ENCODE data around the gene SLC29A3.

SLC29A3 gene

DNA sequence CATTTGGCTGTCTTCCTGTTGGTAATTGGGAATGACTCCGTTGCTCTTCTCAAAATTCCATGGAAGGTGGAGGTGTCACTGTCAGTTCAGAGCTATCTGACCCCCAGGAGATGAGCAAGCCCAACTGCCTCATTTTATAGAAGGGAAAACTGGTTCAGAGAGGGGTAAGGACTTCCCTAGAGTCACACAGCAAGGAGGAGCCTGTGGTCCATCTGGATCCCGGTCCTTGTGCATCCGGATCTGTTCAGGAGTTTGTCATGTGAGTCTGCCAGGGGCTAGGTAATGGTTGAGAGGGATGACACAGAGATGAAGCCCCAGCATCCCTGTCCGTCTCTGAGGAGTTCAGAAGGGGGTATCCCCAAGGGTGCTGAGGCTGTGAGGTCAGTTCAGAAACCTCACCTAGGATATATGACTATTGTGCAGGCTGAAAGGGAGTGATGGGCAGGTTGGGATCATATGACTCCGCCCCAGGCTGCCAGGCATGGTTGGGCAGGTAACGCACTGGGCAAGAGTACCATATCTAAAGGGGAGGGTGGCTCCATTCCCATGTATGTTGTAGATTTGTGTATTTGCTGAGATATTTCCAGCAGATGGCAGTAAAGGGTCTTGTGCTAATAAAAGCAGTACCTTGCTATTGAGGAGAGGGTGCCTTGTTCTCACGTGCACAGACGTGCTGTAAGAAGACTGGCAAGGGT lies 16.0 kb upstream of the SLC29A3 start:
- peak; percentile 51 for TF ChIP-seq CTCF (IDR thresholded peaks at IDR 0.05; ENCODE audit: low read depth, low read length)
- peak; percentile 16 for DNase-seq (ENCODE audit: extremely low read depth, low read depth)

DNA sequence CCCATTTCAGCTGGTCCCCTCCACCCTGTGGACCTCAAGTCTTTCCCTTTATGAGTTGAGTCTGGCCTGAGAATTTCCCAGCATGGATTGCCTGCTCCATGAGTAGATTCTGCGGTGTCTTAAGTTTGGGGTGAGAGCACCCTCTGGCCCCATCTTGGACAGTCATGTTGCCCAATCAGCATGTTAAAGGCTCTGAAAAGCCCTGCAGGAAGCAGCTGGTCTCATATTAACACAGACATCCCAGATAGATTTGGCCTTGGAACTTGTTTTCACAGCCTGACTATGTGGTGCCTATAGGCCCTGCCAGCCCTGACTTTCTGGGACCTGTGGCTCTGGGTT lies 15.5 kb upstream of the SLC29A3 start:
- no peak for DNase-seq (ENCODE audit: extremely low read depth, low read depth)
- TF ChIP-seq CTCF (IDR thresholded peaks at IDR 0.05; ENCODE audit: low read depth, low read length), result no peak

- no peak for TF ChIP-seq CTCF (IDR thresholded peaks at IDR 0.05; ENCODE audit: low read depth, low read length)
- no peak for DNase-seq (ENCODE audit: extremely low read depth, low read depth)
Measured at GRCh38 chr10:71304914-71305313, 14.1 kb upstream of the SLC29A3 start.

DNA sequence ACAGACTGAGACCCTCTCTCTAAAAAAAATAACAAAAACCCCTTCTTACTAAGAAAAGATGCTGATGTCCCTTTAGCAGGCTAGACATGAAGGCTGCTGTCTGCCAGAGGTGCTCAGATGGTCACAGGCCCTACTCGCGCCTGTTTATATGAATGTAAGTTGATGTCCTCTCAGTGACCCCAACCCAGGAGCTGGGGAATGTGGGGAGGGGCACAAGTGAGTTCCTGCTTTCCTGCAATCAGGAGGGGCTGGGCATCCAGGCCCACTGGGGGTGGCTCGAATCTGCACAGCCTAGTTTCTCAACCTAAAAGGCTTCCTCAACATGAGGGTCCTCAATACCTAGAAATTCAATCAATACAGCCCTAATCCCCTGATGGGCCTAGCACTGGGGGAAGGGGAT lies 12.1 kb upstream of the SLC29A3 start:
- no peak for DNase-seq (ENCODE audit: extremely low read depth, low read depth)
- TF ChIP-seq CTCF (IDR thresholded peaks at IDR 0.05; ENCODE audit: low read depth, low read length), result no peak

- no peak for DNase-seq (ENCODE audit: extremely low read depth, low read depth)
- TF ChIP-seq CTCF (IDR thresholded peaks at IDR 0.05; ENCODE audit: low read depth, low read length), result no peak
Measured at GRCh38 chr10:71307469-71308085, 11.5 kb upstream of the SLC29A3 start.

DNA sequence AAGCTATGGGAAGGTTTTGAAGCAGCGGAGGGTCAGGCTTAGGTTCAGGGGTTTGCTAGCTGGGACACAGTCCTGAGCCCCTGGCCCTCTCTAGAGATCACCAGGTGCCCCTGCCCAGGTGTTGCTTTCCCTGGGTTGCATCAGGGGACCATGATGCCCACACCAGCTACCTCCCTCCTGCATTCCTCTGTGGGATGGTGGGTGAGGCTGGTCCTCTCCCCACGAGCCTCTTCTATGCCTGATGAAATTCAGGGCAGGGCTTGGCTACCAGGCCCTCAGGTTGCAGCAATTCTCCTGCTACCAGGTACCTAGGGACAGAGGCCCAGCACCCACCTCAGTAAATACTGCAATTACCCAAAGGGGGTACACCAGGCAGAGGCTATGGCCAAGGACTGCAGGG lies 10.8 kb upstream of the SLC29A3 start:
- no peak for TF ChIP-seq CTCF (IDR thresholded peaks at IDR 0.05; ENCODE audit: low read depth, low read length)
- no peak for DNase-seq (ENCODE audit: extremely low read depth, low read depth)

- no peak for TF ChIP-seq CTCF (IDR thresholded peaks at IDR 0.05; ENCODE audit: low read depth, low read length)
- DNase-seq (ENCODE audit: extremely low read depth, low read depth), result no peak
Measured at GRCh38 chr10:71308985-71309384, 10.1 kb upstream of the SLC29A3 start.

All from AG09319 (cell line).